ENCODE results near the gene CADM1.

DNA sequence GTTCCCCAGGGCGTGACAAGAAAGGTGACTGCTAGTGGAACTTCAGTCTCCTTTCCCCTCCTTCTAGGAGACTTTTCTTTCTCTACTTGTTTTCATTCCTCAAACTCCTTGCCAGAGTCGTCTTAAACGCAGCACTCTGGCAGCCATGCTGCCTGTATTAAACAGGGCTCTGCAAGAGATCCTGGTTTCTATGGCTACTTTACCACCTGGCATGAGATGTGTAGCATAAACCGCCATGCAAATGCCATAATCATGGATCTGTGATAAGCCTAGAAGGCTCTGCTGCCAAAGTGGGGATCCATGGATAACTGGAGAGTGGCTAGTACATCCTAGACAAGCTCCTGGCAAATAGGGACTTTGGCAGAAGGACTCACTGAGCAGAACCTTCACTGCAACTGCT is 321.1 kb downstream of the CADM1 start:
- TF ChIP-seq, protein P1, sequence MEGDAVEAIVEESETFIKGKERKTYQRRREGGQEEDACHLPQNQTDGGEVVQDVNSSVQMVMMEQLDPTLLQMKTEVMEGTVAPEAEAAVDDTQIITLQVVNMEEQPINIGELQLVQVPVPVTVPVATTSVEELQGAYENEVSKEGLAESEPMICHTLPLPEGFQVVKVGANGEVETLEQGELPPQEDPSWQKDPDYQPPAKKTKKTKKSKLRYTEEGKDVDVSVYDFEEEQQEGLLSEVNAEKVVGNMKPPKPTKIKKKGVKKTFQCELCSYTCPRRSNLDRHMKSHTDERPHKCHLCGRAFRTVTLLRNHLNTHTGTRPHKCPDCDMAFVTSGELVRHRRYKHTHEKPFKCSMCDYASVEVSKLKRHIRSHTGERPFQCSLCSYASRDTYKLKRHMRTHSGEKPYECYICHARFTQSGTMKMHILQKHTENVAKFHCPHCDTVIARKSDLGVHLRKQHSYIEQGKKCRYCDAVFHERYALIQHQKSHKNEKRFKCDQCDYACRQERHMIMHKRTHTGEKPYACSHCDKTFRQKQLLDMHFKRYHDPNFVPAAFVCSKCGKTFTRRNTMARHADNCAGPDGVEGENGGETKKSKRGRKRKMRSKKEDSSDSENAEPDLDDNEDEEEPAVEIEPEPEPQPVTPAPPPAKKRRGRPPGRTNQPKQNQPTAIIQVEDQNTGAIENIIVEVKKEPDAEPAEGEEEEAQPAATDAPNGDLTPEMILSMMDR (IDR thresholded peaks at IDR 0.05; ENCODE audit: extremely low read depth in 1 of 2, insufficient read depth in 1 of 2, low read depth in 1 of 2, low read length in 2 of 2): no peak
- no peak for TF ChIP-seq MAX (IDR thresholded peaks at IDR 0.05; ENCODE audit: insufficient read depth, insufficient read length)
- no peak for TF ChIP-seq POLR2A (IDR thresholded peaks at IDR 0.05; ENCODE audit: low read depth, low read length)
- TF ChIP-seq POLR2AphosphoS5 (IDR thresholded peaks at IDR 0.05; ENCODE audit: insufficient read depth, low read depth, low read length): no peak
- TF ChIP-seq EZH2 (IDR thresholded peaks at IDR 0.05; ENCODE audit: borderline replicate concordance, low read depth, low read length, severe bottlenecking): no peak
- no peak for TF ChIP-seq FOS (IDR thresholded peaks at IDR 0.05; ENCODE audit: borderline replicate concordance, insufficient read depth, low read length)
